Activated effector memory CD4-positive, alpha-beta T cell treated with anti-CD3 and anti-CD28 coated beads, Interleukin-2, amount 50 U/mL, for 16 hours (primary cell): ENCODE results near the gene TRDN.

ENCODE experiments used
- DNase-seq: peaks from one replicate; pipeline ENCODE4 v3.0.0-alpha.2; 2020

The TRDN gene

DNA sequence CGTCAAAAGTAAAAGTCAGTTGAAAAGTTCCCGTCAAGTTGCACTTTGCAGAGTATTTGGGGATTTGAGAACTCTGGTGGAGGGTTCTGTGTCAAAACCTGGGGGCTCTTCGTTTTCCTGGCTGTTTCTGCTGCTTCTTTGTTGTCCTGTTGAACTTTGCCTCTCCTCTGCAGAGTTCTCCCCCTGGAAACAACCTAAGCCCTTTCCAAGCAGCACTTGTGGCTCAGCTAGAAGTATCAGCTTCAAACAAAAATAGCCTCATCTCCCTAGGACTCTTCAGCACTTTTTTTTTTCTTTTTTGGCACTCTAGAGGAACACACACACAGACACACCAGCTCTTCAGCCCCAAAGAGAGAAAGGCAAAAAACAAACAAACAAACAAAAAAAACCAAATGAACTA, at the start of gene TRDN:
Gene TRDN (minus strand): TSS at position 169 of the 400 bp plus-strand sequence. CDS start 175 bp downstream, outside the sequence.
- no peak for DNase-seq

DNA sequence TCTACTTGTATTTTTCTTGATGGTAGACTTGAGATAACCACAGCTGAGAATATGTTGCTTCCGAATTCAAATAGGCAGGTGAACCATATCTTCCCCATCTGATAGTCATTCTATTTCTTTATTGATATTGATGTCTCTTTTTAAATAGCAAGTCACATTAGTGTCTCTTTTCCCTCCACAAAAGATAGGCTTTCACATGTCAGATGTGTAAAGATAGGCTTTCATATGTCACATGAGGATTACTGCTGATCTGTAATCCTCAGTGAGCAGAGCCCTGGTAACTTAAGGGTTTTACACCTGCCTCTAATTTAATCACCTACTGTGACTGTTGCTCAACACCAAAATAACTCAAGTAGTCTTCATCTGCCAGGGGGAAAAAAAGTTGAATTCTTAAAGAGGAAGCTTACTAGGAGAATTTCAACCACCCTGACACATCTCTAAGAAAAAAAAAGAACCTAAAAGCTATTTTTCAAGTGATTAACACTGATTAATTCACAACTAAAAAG, 45.3 kb upstream of the TRDN start:
- DNase-seq, result no peak

DNA sequence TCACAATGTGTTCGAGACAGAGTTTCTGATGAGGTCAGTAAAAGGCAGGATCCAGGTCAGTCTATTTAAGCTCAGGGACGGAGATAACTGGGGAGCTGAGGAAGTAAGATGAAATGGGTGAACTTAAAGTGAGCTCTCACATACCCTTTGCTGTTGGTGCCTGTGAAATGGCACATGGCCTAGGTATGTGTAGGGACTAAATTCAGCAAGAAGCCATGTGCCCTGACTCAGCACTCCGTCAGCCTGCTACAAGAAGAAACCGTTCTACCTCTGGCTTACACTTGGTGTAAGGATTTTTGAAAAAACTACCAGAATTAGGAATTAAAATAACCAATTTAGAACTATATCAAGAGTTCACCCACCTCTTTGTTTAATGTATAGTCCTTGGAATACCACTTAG, 41.1 kb upstream of the TRDN start:
- DNase-seq, result no peak

DNA sequence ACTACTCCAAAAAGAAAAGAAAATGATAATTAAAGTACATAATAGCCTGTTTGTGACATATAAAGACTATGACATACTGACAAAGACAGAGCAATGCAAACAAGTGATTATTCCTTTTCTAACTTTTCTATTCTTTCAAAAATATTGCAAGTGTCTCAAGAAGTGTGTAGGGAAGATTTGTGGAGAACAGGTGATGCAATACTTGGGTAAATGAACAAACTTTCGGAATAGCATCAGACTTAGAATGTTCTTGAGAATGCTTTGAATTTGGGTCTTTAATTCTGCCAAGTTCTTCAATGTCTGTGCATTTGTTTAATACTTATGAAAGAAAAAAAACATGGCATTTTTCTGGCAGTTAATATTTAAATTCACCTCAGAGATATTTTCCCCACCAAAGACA, 40.0 kb upstream of the TRDN start:
- no peak for DNase-seq

GRCh38 chr6:123668965-123669591, 32.3 kb upstream of the TRDN start:
- DNase-seq, result no peak

DNA sequence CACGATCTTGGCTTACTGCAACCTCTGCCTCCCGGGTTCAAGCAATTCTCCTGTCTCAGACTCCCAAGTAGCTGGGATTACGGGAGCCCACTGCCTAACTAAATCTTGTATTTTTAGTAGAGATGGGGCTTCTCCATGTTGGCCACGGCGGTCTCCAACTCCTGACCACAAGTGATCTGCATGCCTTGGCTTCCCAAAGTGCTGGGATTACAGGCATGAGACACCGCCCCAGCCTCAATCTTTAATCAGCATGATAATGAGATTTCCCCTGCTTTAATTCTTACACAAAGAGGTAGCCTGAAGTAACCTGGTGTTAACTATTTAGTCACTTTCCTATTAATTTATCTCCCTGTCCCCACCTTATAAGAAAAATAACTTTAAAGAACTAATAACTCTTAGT, 31.3 kb upstream of the TRDN start:
- no peak for DNase-seq

DNA sequence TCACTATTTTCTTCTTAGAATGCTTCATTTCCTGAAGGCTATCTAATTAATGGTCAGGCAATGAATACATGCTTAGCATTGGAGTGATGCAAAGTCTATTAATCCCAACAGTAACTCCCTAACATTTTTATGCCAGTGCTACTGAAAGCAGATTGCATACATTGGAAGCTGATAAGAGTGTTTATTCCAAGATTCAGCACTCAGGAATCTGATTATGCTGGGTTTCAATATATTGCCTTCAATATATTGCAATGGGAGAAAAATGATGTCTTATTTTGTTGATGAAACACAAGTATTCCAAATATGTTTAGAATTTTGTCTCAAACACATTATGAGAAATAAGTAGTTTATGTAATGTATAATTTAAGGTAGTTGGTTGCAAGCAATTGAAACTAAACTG, 26.7 kb upstream of the TRDN start:
- DNase-seq, result no peak

DNA sequence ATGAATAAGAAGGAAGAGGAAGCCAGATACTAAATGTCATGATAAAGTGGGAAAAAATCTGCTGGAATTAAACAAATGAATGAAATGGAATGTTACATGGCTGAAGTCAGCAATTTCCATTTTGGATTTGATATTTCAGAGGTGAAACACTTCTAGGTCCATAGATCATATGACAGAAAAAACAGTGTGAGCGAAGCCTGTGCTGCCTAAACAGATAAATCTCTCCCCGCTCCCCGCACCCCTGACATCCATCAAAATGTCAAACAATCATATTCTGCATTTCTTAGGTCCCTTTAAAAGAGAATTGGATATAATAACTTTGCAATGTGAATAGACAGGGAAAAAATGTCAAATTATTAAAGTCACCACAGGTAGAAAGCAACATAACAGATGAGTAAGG, 26.0 kb upstream of the TRDN start:
- no peak for DNase-seq

- no peak for DNase-seq
Observed at GRCh38 chr6:123661105-123661891, 24.5 kb upstream of the TRDN start.

- no peak for DNase-seq
Observed at GRCh38 chr6:123659960-123660748, 23.4 kb upstream of the TRDN start.

DNA sequence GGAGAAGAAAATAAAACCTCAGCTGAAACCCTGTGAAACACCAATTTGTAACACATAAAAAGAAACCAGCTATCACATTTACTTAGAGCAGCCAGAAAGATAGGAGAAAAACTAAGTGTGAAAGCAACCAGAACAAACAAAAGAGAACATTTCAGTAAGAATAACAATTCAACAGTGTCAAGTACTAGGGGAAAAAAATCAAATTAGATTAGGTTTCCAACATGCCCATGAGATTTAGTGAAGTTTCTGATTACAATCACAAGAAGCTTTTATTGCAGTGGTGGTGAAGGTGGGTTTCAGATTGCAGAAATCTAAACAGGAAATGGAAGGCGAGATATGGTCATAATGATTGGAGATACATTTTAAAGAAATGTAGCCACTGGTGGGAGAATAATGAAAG, 22.1 kb upstream of the TRDN start:
- DNase-seq, result no peak

DNA sequence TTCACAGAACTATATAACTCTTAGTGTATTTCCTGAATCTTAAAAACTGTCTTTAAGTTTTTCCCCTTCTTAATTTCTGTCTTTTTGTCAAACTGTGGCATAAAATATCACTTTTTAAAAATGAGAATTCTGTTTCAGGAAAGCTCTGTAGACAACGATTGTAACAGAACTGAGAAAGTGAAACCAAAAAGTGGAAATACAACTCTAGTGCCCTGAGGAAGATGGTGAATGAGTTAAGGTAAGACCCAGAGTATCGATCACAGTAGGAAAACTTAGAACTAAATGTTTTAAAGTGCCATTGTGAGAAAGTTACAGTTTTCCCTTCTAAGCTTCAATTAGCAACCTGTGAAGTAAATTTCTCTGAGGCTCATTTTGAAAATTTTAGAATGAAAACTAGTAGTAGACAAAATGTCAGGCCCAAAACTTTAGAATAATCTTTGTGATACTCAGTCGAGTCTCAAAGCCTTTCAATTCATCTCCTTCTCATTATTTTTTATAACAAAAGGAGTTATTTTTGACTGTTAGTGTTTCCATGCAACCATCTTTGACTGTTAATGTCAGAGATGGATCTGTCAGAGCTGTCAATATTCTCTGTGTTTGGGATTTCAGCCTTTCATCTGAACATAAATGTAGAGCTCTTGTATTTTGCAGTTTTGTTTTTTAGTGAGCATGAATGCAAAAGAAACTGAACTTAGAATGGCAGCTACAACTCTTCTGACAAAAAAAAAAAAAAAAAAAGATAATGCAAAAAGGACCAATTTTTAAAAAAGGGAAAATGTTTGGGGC, 19.0 kb upstream of the TRDN start:
- DNase-seq, result no peak

- DNase-seq, result no peak
Observed at GRCh38 chr6:123648723-123649122, 12.0 kb upstream of the TRDN start.

GRCh38 chr6:123648020-123648580, 11.3 kb upstream of the TRDN start:
- no peak for DNase-seq

DNA sequence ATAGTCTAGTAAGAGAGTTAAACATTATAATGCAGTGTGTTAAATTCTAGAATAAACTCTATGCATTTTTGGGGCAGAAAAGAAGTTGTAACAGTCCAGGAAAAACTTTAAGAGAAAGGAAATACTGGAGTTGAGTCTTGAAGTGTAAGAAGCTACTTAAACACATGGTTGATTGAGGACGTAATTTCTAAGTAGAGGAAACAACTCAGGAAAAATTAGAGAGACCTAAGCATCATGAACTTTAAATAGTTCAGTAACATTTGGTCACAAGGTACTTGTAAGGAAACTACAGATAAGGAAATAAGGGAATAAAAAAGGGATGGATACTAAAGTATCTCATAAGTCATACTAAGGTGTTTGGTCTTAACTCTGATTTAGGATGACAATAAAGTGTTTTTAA, 4.7 kb upstream of the TRDN start:
- no peak for DNase-seq

- DNase-seq, result no peak
Observed at GRCh38 chr6:123640567-123641187, 3.9 kb upstream of the TRDN start.

- DNase-seq, result no peak
Observed at GRCh38 chr6:123638865-123639264, 2.1 kb upstream of the TRDN start.

DNA sequence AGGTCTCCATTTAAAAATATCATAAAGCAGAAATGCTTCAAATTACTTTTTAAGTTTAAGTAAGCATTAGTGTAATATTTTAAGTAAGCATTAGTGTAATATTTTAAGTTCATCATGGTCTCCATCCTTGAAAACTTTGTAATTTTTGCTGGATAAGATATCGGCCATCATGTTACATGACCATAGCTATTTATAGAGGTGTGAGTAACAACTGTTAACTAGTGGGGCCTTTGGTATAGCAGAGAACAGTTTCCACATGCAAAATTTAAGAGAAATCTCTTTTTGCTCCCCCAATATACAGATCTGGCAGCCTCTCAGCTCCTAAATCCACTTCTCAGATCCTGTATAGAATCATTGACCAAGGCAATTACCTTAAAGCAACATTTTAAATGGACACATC, 468 bp downstream of the TRDN start:
- no peak for DNase-seq

GRCh38 chr6:123635567-123635966, 1.2 kb downstream of the TRDN start:
- DNase-seq, result no peak

GRCh38 chr6:123635144-123635543, 1.6 kb downstream of the TRDN start:
- no peak for DNase-seq

DNA sequence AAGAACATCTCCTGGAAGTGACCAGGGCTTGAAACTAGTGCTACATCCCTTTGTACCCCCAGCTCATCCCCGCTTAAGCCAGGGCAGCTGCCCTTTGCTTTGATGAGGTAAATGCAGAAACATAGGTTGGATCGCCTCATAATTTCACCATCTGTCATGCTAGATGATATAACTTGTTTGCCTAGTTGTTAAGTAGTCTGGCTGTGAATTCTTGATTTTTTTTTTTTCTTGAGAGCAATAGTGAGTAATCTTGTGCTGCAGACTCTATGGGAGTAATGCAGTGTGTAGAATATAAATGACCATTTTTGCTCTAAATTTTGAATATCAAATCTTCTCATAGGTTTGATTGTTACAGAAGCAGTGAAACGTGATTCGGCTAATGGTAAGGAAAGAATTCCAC, 4.1 kb downstream of the TRDN start:
- no peak for DNase-seq
